ENCODE measurements around the gene MTMR11. TPM values are rescaled to one million over a fixed set of nuclear protein-coding genes. Genes with fewer than 3 reads are reported as not detected.

MTMR11 gene
- polyA plus RNA-seq, 1 donor from 2014 or later = 1.6 TPM

Other genes starting within 250 kb of the MTMR11 start
- gene FCGR1A, start 154.2 kb downstream of the MTMR11 start, polyA plus RNA-seq = not detected in 2 replicates
- 19.6 and 26.3 TPM in 2 replicates for gene BOLA1, start 37.3 kb downstream of the MTMR11 start, polyA plus RNA-seq
- gene SV2A, start 19.0 kb downstream of the MTMR11 start, polyA plus RNA-seq = 78.1 and 95.3 TPM in 2 replicates
- 7.8 and 14.1 TPM in 2 replicates for gene SF3B4, start 9.1 kb downstream of the MTMR11 start, polyA plus RNA-seq
- gene OTUD7B, start 73.8 kb upstream of the MTMR11 start, polyA plus RNA-seq = 2.1 and 5.4 TPM in 2 replicates
- gene VPS45, start 130.9 kb upstream of the MTMR11 start, polyA plus RNA-seq = 150 and 174 TPM in 2 replicates
- 203 and 213 TPM in 2 replicates for gene PLEKHO1, start 213.0 kb upstream of the MTMR11 start, polyA plus RNA-seq

All from neural cell (in vitro differentiated cells).